DMS153 treated with DMSO at 0.1 percent for 48 hours (cell line): ENCODE measurements around the gene ABCD1.
A peak's percentile ranks its signal among the peaks of the same experiment; 100 is the strongest.
"Not testable (repeated sequence)": the region's sequence is repeated elsewhere in the genome, so short reads cannot be mapped to it uniquely, and the experiment has no call there.

ENCODE experiments used
- DNase-seq: peaks from one replicate; lab custom pipeline; 2025; ENCODE audit not compliant: unreplicated experiment; lab: John Stamatoyannopoulos, UW

Gene ABCD1

GRCh38 chrX:153724252-153725038, at the start of gene ABCD1, which contains the start of gene BCAP31:
ABCD1 (plus strand) TSS chrX:153724856; CDS start chrX:153725267, 411 bp downstream.
BCAP31 (minus strand) TSS chrX:153724387; CDS start chrX:153723244, 1,143 bp downstream.
- DNase-seq = peak; percentile 89

GRCh38 chrX:153681175-153681574, 43.5 kb upstream of the ABCD1 start:
- DNase-seq = no peak

- not testable (repeated sequence) for DNase-seq
Observed at GRCh38 chrX:153683486-153683885, 41.2 kb upstream of the ABCD1 start.

GRCh38 chrX:153684467-153685155, 40.0 kb upstream of the ABCD1 start:
- DNase-seq = no peak

GRCh38 chrX:153685156-153685536, 39.5 kb upstream of the ABCD1 start:
- DNase-seq = no peak

GRCh38 chrX:153685751-153686696, 38.6 kb upstream of the ABCD1 start:
- no peak for DNase-seq

GRCh38 chrX:153686711-153687110, 37.9 kb upstream of the ABCD1 start:
- DNase-seq = no peak

- peak; percentile 35 for DNase-seq
Observed at GRCh38 chrX:153687121-153688039, 37.3 kb upstream of the ABCD1 start, which contains the start of gene SLC6A8. SLC6A8 (plus strand) TSS chrX:153687926; CDS start chrX:153688575, 649 bp downstream.

GRCh38 chrX:153688071-153688470, 36.6 kb upstream of the ABCD1 start:
- DNase-seq = no peak

- DNase-seq = no peak
Observed at GRCh38 chrX:153688506-153688905, 36.1 kb upstream of the ABCD1 start.

GRCh38 chrX:153688911-153689590, 35.6 kb upstream of the ABCD1 start:
- no peak for DNase-seq

GRCh38 chrX:153689654-153690465, 34.8 kb upstream of the ABCD1 start:
- DNase-seq = no peak

GRCh38 chrX:153690466-153690865, 34.2 kb upstream of the ABCD1 start:
- no peak for DNase-seq

- not testable (repeated sequence) for DNase-seq
Observed at GRCh38 chrX:153691032-153691827, 33.4 kb upstream of the ABCD1 start.

- no peak for DNase-seq
Observed at GRCh38 chrX:153692003-153692402, 32.7 kb upstream of the ABCD1 start.

- no peak for DNase-seq
Observed at GRCh38 chrX:153692611-153693156, 32.0 kb upstream of the ABCD1 start.
